Esophagus squamous epithelium (tissue), 5 donors: ENCODE measurements around the gene ATXN1. TPM values are rescaled to one million over a fixed set of nuclear protein-coding genes. Genes with fewer than 3 reads are reported as not detected.

Experiments
- DNase-seq: peaks from one replicate; lab custom pipeline; 2025; lab: John Stamatoyannopoulos, UW
- H3K27ac ChIP-seq, 4 donors: fragments of 200-600 bp; sonication (generic); one replicate each; pipeline ENCODE4 v1.5.1; 2016 to 2019; ENCODE audit warnings: mild to moderate bottlenecking in 1 of 4
- H3K27me3 ChIP-seq, 4 donors: fragments of 200-600 bp; sonication (generic); 1 replicate in 3 of 4; 2 replicates in 1 of 4; pipeline versions ENCODE4 v1.5.1 to v1.6.0; 2017 to 2021; ENCODE audit warnings: antibody characterized with exemption in 1 of 4
- H3K36me3 ChIP-seq, 3 donors: fragments of 200-600 bp; sonication (generic); one replicate each; pipeline ENCODE4 v1.5.1; 2016 to 2019
- H3K4me1 ChIP-seq, 3 donors: fragments of 200-600 bp; sonication (generic); one replicate each; pipeline ENCODE4 v1.5.1; 2017 to 2019
- H3K4me3 ChIP-seq, 4 donors: fragments of 200-600 bp; sonication (generic); 1 replicate in 3 of 4; 2 replicates in 1 of 4; pipeline ENCODE4 v1.5.1; 2016 to 2019; ENCODE audit warnings: mild to moderate bottlenecking in 2 of 4, moderate library complexity in 1 of 4
- H3K9me3 ChIP-seq, 3 donors: fragments of 200-600 bp; sonication (generic); one replicate each; pipeline ENCODE4 v1.5.1; 2016 to 2019
- POLR2A ChIP-seq, 4 donors: fragments of 450-650 bp; IDR thresholded peaks; one replicate each; pipeline ENCODE4 v1.6.1; 2017; ENCODE audit warnings: antibody characterized with exemption in 4 of 4, mild to moderate bottlenecking in 4 of 4, moderate library complexity in 3 of 4
- WGBS, 2 donors: methylation state at CpG; one replicate each; pipeline ENCODE4 v1.1.5; 2018; 5-methylcytosine and 5-hydroxymethylcytosine counted together
- intact Hi-C: fragments of 100-400 bp; cut with DNase I; formaldehyde crosslinking; loops from one replicate; pipeline ENCODE4 v1.15.0; 2022
- total RNA-seq, 4 donors: library from RNA; depleted of rRNA; stranded (reverse); fragments of >200 nt; gene quantifications; one replicate each; pipeline ENCODE4 v1.1.0, GENCODE V29; 2016
- TF ChIP-seq, protein P1 (sequence below), 6 experiments: fragments of 450-650 bp in 4 of 6; fragments of 200-600 bp in 2 of 6; sonication (generic) in 2 of 6; IDR thresholded peaks; one replicate each; pipeline ENCODE4 v1.5.1; 2016 to 2019; ENCODE audit warnings: antibody characterized with exemption in 6 of 6, mild to moderate bottlenecking in 4 of 6, moderate library complexity in 4 of 6
- donor health status: DM: yes; HTN: yes; CAD: no.

Gene ATXN1
- total RNA-seq, 4 donors from 2014 or later = 17.5 to 50.5 (median 28.5) TPM

GRCh38 chr6:16429669-16430068 is 331.6 kb downstream of the ATXN1 start:
- no peak for DNase-seq
- Histone ChIP-seq H3K4me1 (peaks cover 0 to 59% (median 14%) of the 10 kb centered on the region in 3 donors), H3K36me3 (peaks cover 0 to 8% (median 0%) of the 10 kb centered on the region in 3 donors), H3K27ac (no peak overlapping the region), H3K9me3 (no peaks in the 10 kb centered on the region), H3K27me3 (no peaks in the 10 kb centered on the region), H3K4me3 (no peak overlapping the region)
- 88 to 99% methylated on average over 9 to 10 of the region's 10 CpGs for WGBS, 2 donors
- intact Hi-C loops = no loop called here
- TF ChIP-seq POLR2A (IDR thresholded peaks at IDR 0.05) = no peak
- TF ChIP-seq, protein P1, sequence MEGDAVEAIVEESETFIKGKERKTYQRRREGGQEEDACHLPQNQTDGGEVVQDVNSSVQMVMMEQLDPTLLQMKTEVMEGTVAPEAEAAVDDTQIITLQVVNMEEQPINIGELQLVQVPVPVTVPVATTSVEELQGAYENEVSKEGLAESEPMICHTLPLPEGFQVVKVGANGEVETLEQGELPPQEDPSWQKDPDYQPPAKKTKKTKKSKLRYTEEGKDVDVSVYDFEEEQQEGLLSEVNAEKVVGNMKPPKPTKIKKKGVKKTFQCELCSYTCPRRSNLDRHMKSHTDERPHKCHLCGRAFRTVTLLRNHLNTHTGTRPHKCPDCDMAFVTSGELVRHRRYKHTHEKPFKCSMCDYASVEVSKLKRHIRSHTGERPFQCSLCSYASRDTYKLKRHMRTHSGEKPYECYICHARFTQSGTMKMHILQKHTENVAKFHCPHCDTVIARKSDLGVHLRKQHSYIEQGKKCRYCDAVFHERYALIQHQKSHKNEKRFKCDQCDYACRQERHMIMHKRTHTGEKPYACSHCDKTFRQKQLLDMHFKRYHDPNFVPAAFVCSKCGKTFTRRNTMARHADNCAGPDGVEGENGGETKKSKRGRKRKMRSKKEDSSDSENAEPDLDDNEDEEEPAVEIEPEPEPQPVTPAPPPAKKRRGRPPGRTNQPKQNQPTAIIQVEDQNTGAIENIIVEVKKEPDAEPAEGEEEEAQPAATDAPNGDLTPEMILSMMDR (IDR thresholded peaks at IDR 0.05) = no peak

GRCh38 chr6:16427124-16427523 is 334.1 kb downstream of the ATXN1 start:
- TF ChIP-seq, protein P1 (IDR thresholded peaks at IDR 0.05) = no peak
- TF ChIP-seq POLR2A (IDR thresholded peaks at IDR 0.05) = no peak
- H3K4me3 ChIP-seq = no peak overlapping the region
- intact Hi-C loops = no loop called here
- DNase-seq = no peak
- no peak overlapping the region for H3K27ac ChIP-seq
- 83 to 93% methylated on average over 5 to 6 of the region's 6 CpGs for WGBS, 2 donors
- peaks cover 5 to 63% (median 12%) of the 10 kb centered on the region in 3 donors for H3K4me1 ChIP-seq
- no peaks in the 10 kb centered on the region for H3K9me3 ChIP-seq
- peaks cover 0 to 8% (median 0%) of the 10 kb centered on the region in 3 donors for H3K36me3 ChIP-seq
- H3K27me3 ChIP-seq = no peaks in the 10 kb centered on the region

DNA sequence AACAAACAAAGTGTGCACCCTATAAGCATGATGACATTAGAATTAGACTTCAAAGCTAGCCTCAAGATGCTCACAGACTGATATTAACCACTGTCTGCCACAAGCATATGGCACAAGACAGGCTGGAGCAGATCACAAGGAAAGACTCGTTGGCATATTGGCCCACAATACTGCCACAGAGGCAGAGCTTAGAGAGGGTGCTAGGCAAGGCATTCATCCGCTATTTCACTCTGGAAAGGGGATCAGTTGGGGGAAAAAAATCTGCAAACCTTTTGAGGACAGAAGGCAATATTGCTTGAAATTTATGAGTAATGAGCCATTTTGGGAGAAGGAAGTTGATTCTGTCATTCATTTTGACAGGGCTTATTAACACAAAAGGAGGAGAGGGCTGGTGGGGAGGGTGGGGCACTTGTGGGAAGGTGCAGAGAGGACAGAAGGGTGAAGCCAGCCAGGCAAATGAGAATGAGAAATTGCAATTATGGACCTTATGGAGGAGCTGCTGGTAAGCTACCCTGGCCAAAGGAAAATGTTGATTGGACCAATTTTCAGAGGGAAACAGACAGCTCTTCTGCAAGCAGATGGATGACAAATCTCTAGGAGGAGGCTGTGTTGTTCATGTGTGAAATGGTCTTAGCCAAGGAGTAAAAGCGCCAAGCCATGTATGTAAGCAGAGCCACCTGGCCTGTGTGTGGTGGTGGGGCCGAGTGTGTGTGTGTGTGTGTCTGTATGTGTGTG is 335.2 kb downstream of the ATXN1 start:
- Histone ChIP-seq H3K4me3 (no peak overlapping the region), H3K27me3 (no peaks in the 10 kb centered on the region), H3K27ac (no peak overlapping the region), H3K4me1 (peaks cover 11 to 63% (median 14%) of the 10 kb centered on the region in 3 donors), H3K9me3 (no peaks in the 10 kb centered on the region), H3K36me3 (peaks cover 0 to 8% (median 0%) of the 10 kb centered on the region in 3 donors)
- WGBS, 2 donors = 87 to 94% methylated on average over 3 to 4 of the region's 4 CpGs
- no peak for DNase-seq
- intact Hi-C loops = no loop called here
- no peak for TF ChIP-seq POLR2A (IDR thresholded peaks at IDR 0.05)
- TF ChIP-seq, protein P1 (IDR thresholded peaks at IDR 0.05) = no peak

DNA sequence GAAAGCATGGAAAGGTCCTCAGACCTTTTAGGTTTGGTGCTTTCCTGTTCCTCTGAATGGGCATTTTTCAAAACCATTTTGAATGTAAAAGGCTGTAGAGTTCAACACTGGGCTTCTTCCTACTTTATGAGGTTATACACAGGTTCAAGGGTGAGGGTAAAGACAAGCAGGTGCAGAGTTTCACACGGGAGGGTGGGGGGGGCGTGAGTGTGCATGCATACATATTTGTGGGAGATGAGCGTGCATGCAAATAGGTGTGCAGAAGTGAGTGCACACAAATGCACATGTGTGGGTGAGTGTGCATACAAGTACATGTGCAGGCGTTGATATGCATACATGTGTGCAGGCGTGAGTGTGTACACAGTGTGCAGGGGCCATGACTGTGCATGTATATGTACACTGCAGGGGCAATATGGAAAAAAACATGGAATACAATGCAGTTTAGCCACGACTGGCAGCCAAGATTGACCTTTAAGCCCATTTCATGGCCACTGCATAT is 339.7 kb downstream of the ATXN1 start:
- Histone ChIP-seq H3K36me3 (no peaks in the 10 kb centered on the region), H3K4me1 (peaks cover 11 to 75% (median 11%) of the 10 kb centered on the region in 3 donors), H3K9me3 (no peaks in the 10 kb centered on the region), H3K4me3 (peak overlapping the region in 1 of 4 donors; percentile 4), H3K27ac (peak overlapping the region in 3 of 4 donors; percentile 29 to 62 (median 54)), H3K27me3 (no peaks in the 10 kb centered on the region)
- no peak for DNase-seq
- intact Hi-C loops = no loop called here
- 67 to 83% methylated on average over 5 to 6 of the region's 6 CpGs for WGBS, 2 donors
- TF ChIP-seq POLR2A (IDR thresholded peaks at IDR 0.05) = no peak
- TF ChIP-seq, protein P1 (IDR thresholded peaks at IDR 0.05) = no peak
